Measurements from ENCODE around the gene TMEM185B.

DNA sequence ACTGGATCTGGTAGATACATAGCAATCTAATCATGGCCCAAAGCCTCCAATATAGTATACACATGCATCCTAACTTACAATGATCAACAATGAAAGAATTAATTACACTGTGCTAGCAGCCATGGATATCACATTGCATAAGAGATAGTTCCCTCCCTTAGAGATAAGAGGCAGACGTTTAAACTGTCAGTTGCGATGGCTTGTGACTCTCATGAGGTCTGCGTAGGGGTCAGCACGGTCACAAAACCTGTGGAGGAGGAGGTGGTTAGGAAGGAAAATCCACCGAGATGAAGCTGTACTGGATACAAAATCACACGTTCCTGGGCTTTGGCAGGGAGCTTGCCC lies 28.7 kb upstream of the TMEM185B start:
- TF ChIP-seq, protein P1, sequence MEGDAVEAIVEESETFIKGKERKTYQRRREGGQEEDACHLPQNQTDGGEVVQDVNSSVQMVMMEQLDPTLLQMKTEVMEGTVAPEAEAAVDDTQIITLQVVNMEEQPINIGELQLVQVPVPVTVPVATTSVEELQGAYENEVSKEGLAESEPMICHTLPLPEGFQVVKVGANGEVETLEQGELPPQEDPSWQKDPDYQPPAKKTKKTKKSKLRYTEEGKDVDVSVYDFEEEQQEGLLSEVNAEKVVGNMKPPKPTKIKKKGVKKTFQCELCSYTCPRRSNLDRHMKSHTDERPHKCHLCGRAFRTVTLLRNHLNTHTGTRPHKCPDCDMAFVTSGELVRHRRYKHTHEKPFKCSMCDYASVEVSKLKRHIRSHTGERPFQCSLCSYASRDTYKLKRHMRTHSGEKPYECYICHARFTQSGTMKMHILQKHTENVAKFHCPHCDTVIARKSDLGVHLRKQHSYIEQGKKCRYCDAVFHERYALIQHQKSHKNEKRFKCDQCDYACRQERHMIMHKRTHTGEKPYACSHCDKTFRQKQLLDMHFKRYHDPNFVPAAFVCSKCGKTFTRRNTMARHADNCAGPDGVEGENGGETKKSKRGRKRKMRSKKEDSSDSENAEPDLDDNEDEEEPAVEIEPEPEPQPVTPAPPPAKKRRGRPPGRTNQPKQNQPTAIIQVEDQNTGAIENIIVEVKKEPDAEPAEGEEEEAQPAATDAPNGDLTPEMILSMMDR (IDR thresholded peaks at IDR 0.05): no peak
- no peak for TF ChIP-seq POLR2A (IDR thresholded peaks at IDR 0.05)

All from thyroid gland (tissue), 4 donors.